Nephron (organoid): ENCODE measurements around the gene YWHAB.

Source experiments
- H3K27ac Mint-ChIP-seq, 3 experiments: 2 replicates each; pipeline ENCODE4 v1.8.0; 2020; ENCODE audit warnings: mixed read lengths in 3 of 3, mild to moderate bottlenecking in 2 of 3, moderate library complexity in 1 of 3
- H3K27me3 Mint-ChIP-seq: 2 replicates; pipeline ENCODE4 v1.8.0; 2021; ENCODE audit warnings: low read depth, mild to moderate bottlenecking, moderate library complexity, mixed read lengths
- H3K36me3 Mint-ChIP-seq: 2 replicates; pipeline ENCODE4 v1.8.0; 2020; ENCODE audit warnings: low read depth, mixed read lengths
- H3K4me1 Mint-ChIP-seq: 2 replicates; pipeline ENCODE4 v1.8.0; 2020; ENCODE audit warnings: mixed read lengths
- H3K4me3 Mint-ChIP-seq, 3 experiments: 2 replicates each; pipeline ENCODE4 v1.8.0; 2020; ENCODE audit warnings: mild to moderate bottlenecking in 3 of 3, mixed read lengths in 3 of 3, moderate library complexity in 2 of 3
- H3K9me3 Mint-ChIP-seq: 2 replicates; pipeline ENCODE4 v1.8.0; 2020; ENCODE audit warnings: mixed read lengths
- TF ChIP-seq, protein P1 (sequence below), 3 experiments: fragments of 200-600 bp; sonication (generic); IDR thresholded peaks; one replicate each; pipeline ENCODE4 v1.5.0; 2021; ENCODE audit warnings: antibody characterized with exemption in 3 of 3; ENCODE audit not compliant: unreplicated experiment in 3 of 3

The YWHAB gene

DNA sequence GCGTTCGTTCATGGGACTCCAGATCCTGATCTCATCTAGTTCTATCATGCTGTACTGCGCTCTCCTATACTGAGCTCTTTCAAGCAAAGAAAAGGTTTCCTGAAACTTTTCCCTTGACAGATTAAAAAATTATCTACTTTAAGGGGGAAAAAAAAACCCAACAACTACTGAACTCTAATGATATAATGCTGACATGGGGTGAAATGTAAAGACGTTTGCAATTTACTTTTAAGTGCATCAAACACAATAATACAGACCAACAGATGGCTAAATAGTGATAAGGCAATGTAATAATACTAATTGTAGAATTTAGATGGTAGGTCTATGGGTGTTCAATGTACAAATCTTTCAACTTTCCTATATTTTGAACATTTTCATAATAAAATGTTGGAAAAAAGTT is 58.3 kb downstream of the YWHAB start:
- TF ChIP-seq, protein P1, sequence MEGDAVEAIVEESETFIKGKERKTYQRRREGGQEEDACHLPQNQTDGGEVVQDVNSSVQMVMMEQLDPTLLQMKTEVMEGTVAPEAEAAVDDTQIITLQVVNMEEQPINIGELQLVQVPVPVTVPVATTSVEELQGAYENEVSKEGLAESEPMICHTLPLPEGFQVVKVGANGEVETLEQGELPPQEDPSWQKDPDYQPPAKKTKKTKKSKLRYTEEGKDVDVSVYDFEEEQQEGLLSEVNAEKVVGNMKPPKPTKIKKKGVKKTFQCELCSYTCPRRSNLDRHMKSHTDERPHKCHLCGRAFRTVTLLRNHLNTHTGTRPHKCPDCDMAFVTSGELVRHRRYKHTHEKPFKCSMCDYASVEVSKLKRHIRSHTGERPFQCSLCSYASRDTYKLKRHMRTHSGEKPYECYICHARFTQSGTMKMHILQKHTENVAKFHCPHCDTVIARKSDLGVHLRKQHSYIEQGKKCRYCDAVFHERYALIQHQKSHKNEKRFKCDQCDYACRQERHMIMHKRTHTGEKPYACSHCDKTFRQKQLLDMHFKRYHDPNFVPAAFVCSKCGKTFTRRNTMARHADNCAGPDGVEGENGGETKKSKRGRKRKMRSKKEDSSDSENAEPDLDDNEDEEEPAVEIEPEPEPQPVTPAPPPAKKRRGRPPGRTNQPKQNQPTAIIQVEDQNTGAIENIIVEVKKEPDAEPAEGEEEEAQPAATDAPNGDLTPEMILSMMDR (IDR thresholded peaks at IDR 0.05; ENCODE audit: unreplicated experiment in 3 of 3): no peak
- Mint-ChIP-seq H3K36me3 (peaks cover 65% of the 10 kb centered on the region), H3K4me3 (no peak overlapping the region), H3K27me3 (no peaks in the 10 kb centered on the region), H3K27ac (peak overlapping the region; percentile 71 to 95 (median 86)), H3K4me1 (no peaks in the 10 kb centered on the region), H3K9me3 (no peaks in the 10 kb centered on the region)

DNA sequence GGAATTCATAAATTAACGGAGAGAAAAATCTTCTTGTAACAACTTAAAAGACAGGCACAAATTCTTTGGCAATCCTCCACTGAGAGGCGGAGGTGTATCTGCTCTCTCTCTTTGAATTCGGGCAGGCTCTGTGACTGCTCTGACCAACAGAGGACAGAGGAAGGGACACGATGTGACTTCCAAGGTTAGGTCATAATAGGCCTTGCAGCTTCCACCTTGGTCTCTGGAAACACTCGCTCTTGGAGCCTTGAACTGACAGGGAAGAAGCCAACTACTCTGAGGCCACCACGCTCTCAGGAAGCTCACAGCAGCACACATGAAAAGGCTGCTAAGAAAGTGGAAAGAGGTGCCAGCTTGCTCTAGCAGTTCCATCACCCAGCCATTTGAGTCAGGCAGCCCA is 59.8 kb downstream of the YWHAB start:
- Mint-ChIP-seq H3K4me3 (no peak overlapping the region), H3K27me3 (no peaks in the 10 kb centered on the region), H3K36me3 (peaks cover 68% of the 10 kb centered on the region), H3K4me1 (no peaks in the 10 kb centered on the region), H3K9me3 (no peaks in the 10 kb centered on the region), H3K27ac (peak overlapping the region in 1 of 3 experiments; percentile 68)
- TF ChIP-seq, protein P1 (IDR thresholded peaks at IDR 0.05; ENCODE audit: unreplicated experiment in 3 of 3): no peak

DNA sequence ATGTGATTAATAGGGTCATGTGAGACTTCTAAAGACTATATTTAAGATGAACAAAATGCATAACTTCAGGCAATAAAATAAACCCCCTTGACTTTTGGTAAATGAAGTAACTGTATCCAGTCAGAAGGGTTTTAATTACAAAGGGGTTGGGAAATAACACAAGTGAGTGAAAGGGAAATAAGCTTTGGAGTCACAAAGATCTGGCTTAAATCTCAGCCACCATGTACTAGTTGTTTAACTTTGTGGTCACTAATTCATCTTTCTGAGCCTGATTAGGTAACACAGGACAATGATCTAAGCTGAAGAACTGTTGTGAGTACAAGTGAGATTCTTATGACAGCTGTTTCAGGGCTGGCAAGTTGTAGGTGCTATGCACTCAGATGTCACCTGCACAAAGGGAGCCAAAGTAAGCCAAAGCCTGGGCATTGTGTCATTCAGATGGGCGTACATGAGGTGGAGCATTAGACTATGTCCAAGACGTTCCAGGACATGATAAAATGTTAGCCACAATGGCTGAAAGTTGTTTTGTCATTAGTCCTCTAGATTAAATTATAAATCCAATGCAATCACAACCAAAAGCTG is 60.9 kb downstream of the YWHAB start:
- H3K27ac Mint-ChIP-seq: peak overlapping the region in 1 of 3 experiments; percentile 77
- no peaks in the 10 kb centered on the region for H3K4me1 Mint-ChIP-seq
- peaks cover 72% of the 10 kb centered on the region for H3K36me3 Mint-ChIP-seq
- no peaks in the 10 kb centered on the region for H3K27me3 Mint-ChIP-seq
- TF ChIP-seq, protein P1 (IDR thresholded peaks at IDR 0.05; ENCODE audit: unreplicated experiment in 3 of 3): no peak
- no peak overlapping the region for H3K4me3 Mint-ChIP-seq
- no peaks in the 10 kb centered on the region for H3K9me3 Mint-ChIP-seq

DNA sequence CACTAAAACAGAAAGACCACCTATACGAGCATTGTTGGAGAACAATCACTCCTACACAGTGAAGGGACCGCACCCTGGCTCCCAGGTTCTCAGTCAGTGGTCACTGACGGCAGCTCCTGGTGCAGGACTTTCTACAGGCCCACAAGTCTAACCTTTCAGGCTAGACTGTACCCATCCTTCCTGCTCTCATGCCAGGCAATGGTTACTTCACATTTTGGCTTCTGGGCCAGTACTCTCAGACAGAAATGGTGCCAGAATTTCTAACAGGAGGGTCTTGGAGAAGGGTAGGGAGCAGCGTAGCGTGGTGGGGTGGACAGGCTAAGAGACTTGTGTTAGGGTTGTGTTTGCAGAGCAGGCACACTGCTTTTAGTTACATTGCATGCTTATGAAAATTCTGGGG is 62.6 kb downstream of the YWHAB start:
- Mint-ChIP-seq H3K9me3 (no peaks in the 10 kb centered on the region), H3K36me3 (peaks cover 75% of the 10 kb centered on the region), H3K27me3 (no peaks in the 10 kb centered on the region), H3K27ac (no peak overlapping the region), H3K4me1 (no peaks in the 10 kb centered on the region), H3K4me3 (no peak overlapping the region)
- TF ChIP-seq, protein P1 (IDR thresholded peaks at IDR 0.05; ENCODE audit: unreplicated experiment in 3 of 3): no peak

DNA sequence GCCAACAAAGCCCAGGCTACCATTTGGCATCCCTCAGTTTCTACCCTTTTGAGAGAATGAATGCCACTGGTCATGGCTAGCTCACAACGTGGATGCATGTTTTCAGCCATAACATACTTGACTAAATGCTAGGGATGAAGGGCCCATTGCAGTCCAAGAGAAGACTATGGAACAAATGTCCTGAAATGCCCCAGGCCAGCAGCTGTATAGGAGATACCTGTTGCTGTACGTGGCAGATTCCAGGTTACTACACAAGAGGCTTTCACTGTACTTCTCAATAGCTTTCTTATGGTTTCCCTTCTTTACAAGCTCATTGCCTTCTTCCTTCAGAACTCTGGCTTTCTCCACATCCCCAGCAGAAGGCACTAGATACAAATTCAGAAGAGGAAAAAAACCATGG is 63.0 kb downstream of the YWHAB start:
- H3K4me3 Mint-ChIP-seq: no peak overlapping the region
- H3K27ac Mint-ChIP-seq: no peak overlapping the region
- H3K4me1 Mint-ChIP-seq: no peaks in the 10 kb centered on the region
- no peaks in the 10 kb centered on the region for H3K9me3 Mint-ChIP-seq
- peaks cover 77% of the 10 kb centered on the region for H3K36me3 Mint-ChIP-seq
- TF ChIP-seq, protein P1 (IDR thresholded peaks at IDR 0.05; ENCODE audit: unreplicated experiment in 3 of 3): no peak
- H3K27me3 Mint-ChIP-seq: no peaks in the 10 kb centered on the region

DNA sequence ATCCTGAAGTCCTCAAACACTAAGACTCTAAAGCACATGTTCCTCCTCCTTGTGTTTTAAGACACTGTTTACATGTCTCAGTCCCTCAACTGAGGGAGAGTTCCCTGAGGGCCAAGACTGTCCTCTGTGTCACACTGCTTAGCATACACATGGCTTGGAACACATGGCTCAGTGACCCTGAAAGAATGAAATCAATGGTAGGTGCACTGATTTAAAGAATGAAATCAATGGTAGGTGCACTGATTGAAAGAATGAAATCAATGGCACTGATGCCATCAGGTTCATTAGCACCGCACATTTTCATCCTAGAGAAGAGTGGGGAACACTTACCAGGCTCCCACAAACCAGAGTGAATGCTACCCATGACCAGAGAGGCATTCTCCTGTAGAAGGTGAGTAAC is 64.9 kb downstream of the YWHAB start:
- Mint-ChIP-seq H3K36me3 (peaks cover 77% of the 10 kb centered on the region), H3K27me3 (no peaks in the 10 kb centered on the region), H3K9me3 (no peaks in the 10 kb centered on the region), H3K4me1 (no peaks in the 10 kb centered on the region), H3K27ac (no peak overlapping the region), H3K4me3 (no peak overlapping the region)
- TF ChIP-seq, protein P1 (IDR thresholded peaks at IDR 0.05; ENCODE audit: unreplicated experiment in 3 of 3): no peak
